Panc1 (cell line): Measurements from ENCODE around the gene POC1B. TPM values are rescaled to one million over a fixed set of nuclear protein-coding genes. Genes with fewer than 3 reads are reported as not detected.

Source experiments
- ATAC-seq: fragments of 200-7000 bp; cut with Tn5 transposase; 2 replicates; pipeline ENCODE4 v1.9.1; 2020; ENCODE audit warnings: mild to moderate bottlenecking, moderate library complexity
- BruUV-seq: library from RNA; stranded (reverse); fragments of 400-500 nt; replicated peaks from 2 replicates; lab custom pipeline; 2021; lab: Mats Ljungman, UMichigan
- CTCF ChIA-PET: fragments of 300-600 bp; sonication (Branson Sonifier 250); formaldehyde crosslinking; loops from one replicate; lab custom pipeline; 2022; ENCODE audit warnings: antibody characterized with exemption; lab: Charles Lee
- POLR2A ChIA-PET: fragments of 300-600 bp; sonication (Branson Sonifier 250); formaldehyde crosslinking; loops from one replicate; lab custom pipeline; 2022; ENCODE audit warnings: antibody characterized with exemption; lab: Charles Lee
- DNase-seq: peaks from one replicate; pipeline ENCODE4 v3.0.0-alpha.2; 2010; ENCODE audit warnings: low read depth, low spot score
- H3K27ac ChIP-seq: 2 replicates; pipeline ENCODE4 v1.5.1; 2011; ENCODE audit warnings: mild to moderate bottlenecking, low read length, inconsistent platforms
- H3K27me3 ChIP-seq: fragments of 200-500 bp; sonication (Bioruptor generic); 2 replicates; pipeline ENCODE4 v1.6.0; 2014; ENCODE audit warnings: low read length, inconsistent platforms; ENCODE audit not compliant: control insufficient read depth, insufficient read depth
- H3K36me3 ChIP-seq: fragments of 200-500 bp; sonication (Bioruptor generic); 2 replicates; pipeline ENCODE4 v1.5.1; 2014; ENCODE audit warnings: inconsistent platforms, mild to moderate bottlenecking, low read length, moderate library complexity; ENCODE audit not compliant: control insufficient read depth, insufficient read depth
- H3K4me1 ChIP-seq: 2 replicates; pipeline ENCODE4 v1.5.1; 2011; ENCODE audit warnings: inconsistent platforms, mild to moderate bottlenecking, low read length, moderate library complexity; ENCODE audit not compliant: control insufficient read depth, insufficient read depth
- H3K4me3 ChIP-seq, 2 experiments: 2 replicates each; pipeline ENCODE4 v1.5.1; 2011 to 2012; ENCODE audit warnings: low read depth in 2 of 2, low read length in 2 of 2, mild to moderate bottlenecking in 2 of 2, inconsistent platforms in 1 of 2, moderate library complexity in 1 of 2
- H3K9me3 ChIP-seq: fragments of 200-500 bp; sonication (Bioruptor generic); 2 replicates; pipeline ENCODE4 v1.5.1; 2014; ENCODE audit warnings: low read depth, mild to moderate bottlenecking, inconsistent platforms, low read length, moderate library complexity; ENCODE audit not compliant: control insufficient read depth, insufficient read depth
- POLR2AphosphoS5 ChIP-seq: IDR thresholded peaks from 2 replicates; pipeline ENCODE4 v1.6.1; 2012; ENCODE audit warnings: mild to moderate bottlenecking, low read depth, low read length, moderate library complexity
- SIN3A ChIP-seq: IDR thresholded peaks from 2 replicates; pipeline ENCODE4 v1.6.1; 2012; ENCODE audit warnings: low read depth, mild to moderate bottlenecking, low read length, moderate library complexity, borderline replicate concordance; ENCODE audit not compliant: insufficient read depth
- TCF7L2 ChIP-seq: IDR thresholded peaks from 2 replicates; pipeline ENCODE4 v1.6.1; 2011; ENCODE audit warnings: mild to moderate bottlenecking, low read depth, low read length, inconsistent platforms
- in situ Hi-C: cut with HindIII; loops from 2 replicates; pipeline ENCODE4 v1.10.0; 2016; ENCODE audit warnings: low sequenced_read_pairs, low pct_unique_long_range_greater_than_20kb
- intact Hi-C: fragments of 100-400 bp; cut with micrococcal nuclease; formaldehyde crosslinking; loops from one replicate; pipeline ENCODE4 v1.10.0; 2022; ENCODE audit not compliant: unreplicated experiment
- total RNA-seq: library from RNA; stranded (reverse); gene quantifications from one replicate; pipeline ENCODE4 v1.2.1, GENCODE V29; 2021; ENCODE audit not compliant: unreplicated experiment
- TF ChIP-seq, protein P1 (sequence below): fragments of 450-650 bp; IDR thresholded peaks from 2 replicates; pipeline ENCODE4 v1.5.1; 2017; ENCODE audit warnings: mild to moderate bottlenecking
- TF ChIP-seq, protein P2 (sequence below), 2 experiments: IDR thresholded peaks; 2 replicates each; pipeline ENCODE4 v1.6.1; 2011 to 2012; ENCODE audit warnings: low read depth in 2 of 2, control low read depth in 1 of 2, low read length in 1 of 2, mild to moderate bottlenecking in 1 of 2, moderate library complexity in 1 of 2; ENCODE audit not compliant: insufficient read depth in 1 of 2

Gene POC1B
- total RNA-seq, 1 experiment from 2014 or later: 7.3 TPM

DNA sequence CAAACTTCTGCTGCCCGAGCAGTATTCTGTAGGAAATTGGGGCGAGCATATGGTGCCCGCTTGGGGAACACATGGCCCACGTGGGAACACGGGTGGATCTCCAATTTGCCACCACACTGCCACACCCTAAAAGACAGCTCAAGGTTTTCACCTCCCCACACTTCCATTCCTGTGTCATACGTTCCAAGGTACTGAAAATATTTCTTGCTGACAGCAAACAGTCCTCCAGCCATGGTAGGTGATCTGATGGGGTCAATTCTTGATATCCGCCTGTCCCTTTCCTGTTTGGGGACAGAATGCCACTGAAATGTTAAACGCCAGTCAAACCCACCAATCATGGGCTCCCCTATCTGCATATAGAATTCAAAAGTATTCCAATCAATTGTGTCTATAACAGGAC lies 2.5 kb downstream of the POC1B start:
- Histone ChIP-seq H3K27ac (peak overlapping the region; percentile 83), H3K27me3 (no peaks in the 10 kb centered on the region), H3K9me3 (no peaks in the 10 kb centered on the region), H3K4me1 (peaks cover 27% of the 10 kb centered on the region), H3K4me3 (peak overlapping the region; percentile 89 to 93), H3K36me3 (no peaks in the 10 kb centered on the region; the same call in 1 of the 2 replicates)
- DNase-seq: no peak
- intact Hi-C loops (no loop called here), in situ Hi-C loops (no loop called here)
- no TSS peak for BruUV-seq
- TF ChIP-seq, protein P1, sequence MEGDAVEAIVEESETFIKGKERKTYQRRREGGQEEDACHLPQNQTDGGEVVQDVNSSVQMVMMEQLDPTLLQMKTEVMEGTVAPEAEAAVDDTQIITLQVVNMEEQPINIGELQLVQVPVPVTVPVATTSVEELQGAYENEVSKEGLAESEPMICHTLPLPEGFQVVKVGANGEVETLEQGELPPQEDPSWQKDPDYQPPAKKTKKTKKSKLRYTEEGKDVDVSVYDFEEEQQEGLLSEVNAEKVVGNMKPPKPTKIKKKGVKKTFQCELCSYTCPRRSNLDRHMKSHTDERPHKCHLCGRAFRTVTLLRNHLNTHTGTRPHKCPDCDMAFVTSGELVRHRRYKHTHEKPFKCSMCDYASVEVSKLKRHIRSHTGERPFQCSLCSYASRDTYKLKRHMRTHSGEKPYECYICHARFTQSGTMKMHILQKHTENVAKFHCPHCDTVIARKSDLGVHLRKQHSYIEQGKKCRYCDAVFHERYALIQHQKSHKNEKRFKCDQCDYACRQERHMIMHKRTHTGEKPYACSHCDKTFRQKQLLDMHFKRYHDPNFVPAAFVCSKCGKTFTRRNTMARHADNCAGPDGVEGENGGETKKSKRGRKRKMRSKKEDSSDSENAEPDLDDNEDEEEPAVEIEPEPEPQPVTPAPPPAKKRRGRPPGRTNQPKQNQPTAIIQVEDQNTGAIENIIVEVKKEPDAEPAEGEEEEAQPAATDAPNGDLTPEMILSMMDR: no peak
- TF ChIP-seq, protein P2, sequence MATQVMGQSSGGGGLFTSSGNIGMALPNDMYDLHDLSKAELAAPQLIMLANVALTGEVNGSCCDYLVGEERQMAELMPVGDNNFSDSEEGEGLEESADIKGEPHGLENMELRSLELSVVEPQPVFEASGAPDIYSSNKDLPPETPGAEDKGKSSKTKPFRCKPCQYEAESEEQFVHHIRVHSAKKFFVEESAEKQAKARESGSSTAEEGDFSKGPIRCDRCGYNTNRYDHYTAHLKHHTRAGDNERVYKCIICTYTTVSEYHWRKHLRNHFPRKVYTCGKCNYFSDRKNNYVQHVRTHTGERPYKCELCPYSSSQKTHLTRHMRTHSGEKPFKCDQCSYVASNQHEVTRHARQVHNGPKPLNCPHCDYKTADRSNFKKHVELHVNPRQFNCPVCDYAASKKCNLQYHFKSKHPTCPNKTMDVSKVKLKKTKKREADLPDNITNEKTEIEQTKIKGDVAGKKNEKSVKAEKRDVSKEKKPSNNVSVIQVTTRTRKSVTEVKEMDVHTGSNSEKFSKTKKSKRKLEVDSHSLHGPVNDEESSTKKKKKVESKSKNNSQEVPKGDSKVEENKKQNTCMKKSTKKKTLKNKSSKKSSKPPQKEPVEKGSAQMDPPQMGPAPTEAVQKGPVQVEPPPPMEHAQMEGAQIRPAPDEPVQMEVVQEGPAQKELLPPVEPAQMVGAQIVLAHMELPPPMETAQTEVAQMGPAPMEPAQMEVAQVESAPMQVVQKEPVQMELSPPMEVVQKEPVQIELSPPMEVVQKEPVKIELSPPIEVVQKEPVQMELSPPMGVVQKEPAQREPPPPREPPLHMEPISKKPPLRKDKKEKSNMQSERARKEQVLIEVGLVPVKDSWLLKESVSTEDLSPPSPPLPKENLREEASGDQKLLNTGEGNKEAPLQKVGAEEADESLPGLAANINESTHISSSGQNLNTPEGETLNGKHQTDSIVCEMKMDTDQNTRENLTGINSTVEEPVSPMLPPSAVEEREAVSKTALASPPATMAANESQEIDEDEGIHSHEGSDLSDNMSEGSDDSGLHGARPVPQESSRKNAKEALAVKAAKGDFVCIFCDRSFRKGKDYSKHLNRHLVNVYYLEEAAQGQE (IDR thresholded peaks at IDR 0.05; ENCODE audit: insufficient read depth in 1 of 2, low read depth in 2 of 2, low read length in 1 of 2): no peak
- TF ChIP-seq TCF7L2 (no peak), POLR2AphosphoS5 (no peak), SIN3A (no peak)
- ChIA-PET CTCF (no interaction called here), POLR2A (no interaction called here)
- no peak for ATAC-seq

DNA sequence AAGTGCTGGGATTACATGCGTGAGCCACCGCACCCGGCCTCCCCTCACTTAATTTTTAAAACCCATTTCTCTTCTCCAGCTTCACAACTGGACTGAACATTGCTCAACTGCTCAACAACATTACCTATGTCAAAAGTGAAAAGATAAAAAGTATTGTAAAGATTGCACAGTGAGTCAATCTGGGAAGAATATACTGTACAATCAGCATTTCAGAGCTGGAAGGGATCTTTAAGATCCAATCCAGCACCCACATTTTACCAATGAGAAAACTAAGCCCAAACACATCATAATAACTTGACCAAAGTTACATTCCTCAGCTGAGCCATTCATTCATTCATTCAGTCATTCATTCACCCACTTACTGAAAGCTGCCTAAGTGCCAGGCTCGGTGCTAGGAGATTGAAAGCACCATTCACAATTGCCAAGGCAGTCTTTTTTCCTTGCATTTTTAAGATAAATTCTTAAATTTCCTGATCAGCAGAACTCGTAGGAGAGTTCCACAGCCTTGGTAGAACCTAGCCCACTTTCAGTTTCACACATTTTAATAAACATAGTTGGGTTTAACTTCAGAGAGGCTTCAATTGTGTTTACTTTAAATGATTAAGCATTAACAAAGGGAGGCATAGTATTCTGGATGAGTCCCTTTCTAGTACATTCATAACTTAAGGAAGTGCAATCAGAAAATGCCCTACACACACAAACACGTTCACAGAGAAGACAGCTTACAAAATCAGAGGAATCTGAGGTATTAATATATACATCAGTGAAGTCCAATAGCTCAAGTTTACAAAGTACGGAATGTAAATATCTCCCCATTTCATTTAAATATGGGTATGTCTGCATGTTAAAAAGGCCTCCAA lies 4.3 kb downstream of the POC1B start:
- H3K36me3 ChIP-seq: no peaks in the 10 kb centered on the region; the same call in 1 of the 2 replicates
- ChIA-PET POLR2A (no interaction called here), CTCF (no interaction called here)
- no peaks in the 10 kb centered on the region for H3K27me3 ChIP-seq
- BruUV-seq: no TSS peak
- peak overlapping the region; percentile 12; the same call in 1 of the 2 replicates for H3K27ac ChIP-seq
- intact Hi-C loops (no loop called here), in situ Hi-C loops (no loop called here)
- H3K9me3 ChIP-seq: no peaks in the 10 kb centered on the region
- no peak for ATAC-seq
- peaks cover 27% of the 10 kb centered on the region for H3K4me1 ChIP-seq
- no peak for DNase-seq
- peak overlapping the region; percentile 1 to 39; a peak in 3 of 4 replicates for H3K4me3 ChIP-seq
- TF ChIP-seq, protein P1: no peak
- TF ChIP-seq, protein P2 (IDR thresholded peaks at IDR 0.05; ENCODE audit: insufficient read depth in 1 of 2, low read depth in 2 of 2, low read length in 1 of 2): no peak
- no peak for TF ChIP-seq POLR2AphosphoS5
- TF ChIP-seq SIN3A: no peak
- no peak for TF ChIP-seq TCF7L2
